Lower lobe of right lung (tissue), 2 donors: Measurements from ENCODE around the gene BEND5. TPM values are rescaled to one million over a fixed set of nuclear protein-coding genes. Genes with fewer than 3 reads are reported as not detected.

Experiments
- ATAC-seq, 2 donors: fragments of 200-7000 bp; cut with Tn5 transposase; one replicate each; pipeline ENCODE4 v1.9.1; 2020 to 2022; ENCODE audit warnings: mild to moderate bottlenecking in 2 of 2, moderate library complexity in 2 of 2
- DNase-seq: peaks from one replicate; pipeline ENCODE4 v3.0.0-alpha.2; 2020
- H3K27ac ChIP-seq: fragments of 200-600 bp; one replicate; pipeline ENCODE4 v1.8.0; 2022
- H3K27me3 ChIP-seq: fragments of 200-600 bp; one replicate; pipeline ENCODE4 v1.8.0; 2022; ENCODE audit warnings: low read depth
- H3K36me3 ChIP-seq: fragments of 200-600 bp; one replicate; pipeline ENCODE4 v1.8.0; 2022; ENCODE audit warnings: mild to moderate bottlenecking
- H3K4me1 ChIP-seq: fragments of 200-600 bp; one replicate; pipeline ENCODE4 v1.8.0; 2022
- H3K4me3 ChIP-seq: fragments of 200-600 bp; one replicate; pipeline ENCODE4 v1.8.0; 2022; ENCODE audit warnings: mild to moderate bottlenecking
- H3K9me3 ChIP-seq: fragments of 200-600 bp; one replicate; pipeline ENCODE4 v1.8.0; 2022
- CTCF ChIP-seq: fragments of 200-600 bp; IDR thresholded peaks from one replicate; pipeline ENCODE4 v1.8.0; 2022; ENCODE audit warnings: antibody characterized with exemption, mild to moderate bottlenecking
- intact Hi-C: fragments of 100-400 bp; cut with DNase I; formaldehyde crosslinking; loops from one replicate; pipeline ENCODE4 v1.11.0; 2022
- total RNA-seq: library from RNA; stranded (reverse); fragmentation: NEBNext Ultra II Directional; extraction: Animal tissue kit (Norgen Biotek cat#: 25700); gene quantifications from one replicate; pipeline ENCODE4 v1.2.1, GENCODE V29; 2021
- donor health status: DM: no; HTN: yes; CAD: no; lungs with severe emphysema.

Gene BEND5
- total RNA-seq, 1 donor from 2014 or later = 4.3 TPM

GRCh38 chr1:48808496-48808895, 31.8 kb upstream of the BEND5 start:
- intact Hi-C loops = no loop called here
- Histone ChIP-seq H3K4me1 (no peaks in the 10 kb centered on the region), H3K27me3 (peaks cover 4% of the 10 kb centered on the region), H3K36me3 (no peaks in the 10 kb centered on the region), H3K9me3 (no peaks in the 10 kb centered on the region), H3K4me3 (no peak overlapping the region), H3K27ac (no peak overlapping the region)
- ATAC-seq (no peak), DNase-seq (no peak)
- TF ChIP-seq CTCF = no peak

- DNase-seq (no peak), ATAC-seq (no peak)
- H3K36me3 ChIP-seq = no peaks in the 10 kb centered on the region
- no peaks in the 10 kb centered on the region for H3K9me3 ChIP-seq
- H3K27me3 ChIP-seq = peaks cover 7% of the 10 kb centered on the region
- no peak overlapping the region for H3K27ac ChIP-seq
- H3K4me1 ChIP-seq = no peaks in the 10 kb centered on the region
- no peak for TF ChIP-seq CTCF
- intact Hi-C loops = no loop called here
- H3K4me3 ChIP-seq = no peak overlapping the region
Measured at GRCh38 chr1:48807554-48808260, 31.0 kb upstream of the BEND5 start.

GRCh38 chr1:48803474-48803873, 26.8 kb upstream of the BEND5 start:
- Histone ChIP-seq H3K4me1 (no peaks in the 10 kb centered on the region), H3K27ac (no peak overlapping the region), H3K9me3 (no peaks in the 10 kb centered on the region), H3K36me3 (no peaks in the 10 kb centered on the region), H3K27me3 (peaks cover 7% of the 10 kb centered on the region), H3K4me3 (no peak overlapping the region)
- ATAC-seq (no peak), DNase-seq (no peak)
- intact Hi-C loops = no loop called here
- no peak for TF ChIP-seq CTCF

- no peak for TF ChIP-seq CTCF
- ATAC-seq (no peak), DNase-seq (no peak)
- Histone ChIP-seq H3K4me1 (no peaks in the 10 kb centered on the region), H3K4me3 (no peak overlapping the region), H3K36me3 (no peaks in the 10 kb centered on the region), H3K27ac (no peak overlapping the region), H3K9me3 (no peaks in the 10 kb centered on the region), H3K27me3 (no peaks in the 10 kb centered on the region)
- intact Hi-C loops = no loop called here
Measured at GRCh38 chr1:48794816-48795215, 18.1 kb upstream of the BEND5 start.

GRCh38 chr1:48793863-48794262, 17.2 kb upstream of the BEND5 start:
- Histone ChIP-seq H3K4me1 (no peaks in the 10 kb centered on the region), H3K27ac (no peak overlapping the region), H3K4me3 (no peak overlapping the region), H3K27me3 (no peaks in the 10 kb centered on the region), H3K36me3 (no peaks in the 10 kb centered on the region), H3K9me3 (no peaks in the 10 kb centered on the region)
- TF ChIP-seq CTCF = no peak
- no peak for DNase-seq
- ATAC-seq = no peak
- intact Hi-C loops = no loop called here
